Fibroblast of skin of scalp (primary cell): ENCODE data around the gene ZFHX3.
A peak's percentile ranks its signal among the peaks of the same experiment; 100 is the strongest.

ENCODE experiments used
- DNase-seq: peaks from one replicate; pipeline ENCODE4 v3.0.0-alpha.2; 2013

ZFHX3 gene

DNA sequence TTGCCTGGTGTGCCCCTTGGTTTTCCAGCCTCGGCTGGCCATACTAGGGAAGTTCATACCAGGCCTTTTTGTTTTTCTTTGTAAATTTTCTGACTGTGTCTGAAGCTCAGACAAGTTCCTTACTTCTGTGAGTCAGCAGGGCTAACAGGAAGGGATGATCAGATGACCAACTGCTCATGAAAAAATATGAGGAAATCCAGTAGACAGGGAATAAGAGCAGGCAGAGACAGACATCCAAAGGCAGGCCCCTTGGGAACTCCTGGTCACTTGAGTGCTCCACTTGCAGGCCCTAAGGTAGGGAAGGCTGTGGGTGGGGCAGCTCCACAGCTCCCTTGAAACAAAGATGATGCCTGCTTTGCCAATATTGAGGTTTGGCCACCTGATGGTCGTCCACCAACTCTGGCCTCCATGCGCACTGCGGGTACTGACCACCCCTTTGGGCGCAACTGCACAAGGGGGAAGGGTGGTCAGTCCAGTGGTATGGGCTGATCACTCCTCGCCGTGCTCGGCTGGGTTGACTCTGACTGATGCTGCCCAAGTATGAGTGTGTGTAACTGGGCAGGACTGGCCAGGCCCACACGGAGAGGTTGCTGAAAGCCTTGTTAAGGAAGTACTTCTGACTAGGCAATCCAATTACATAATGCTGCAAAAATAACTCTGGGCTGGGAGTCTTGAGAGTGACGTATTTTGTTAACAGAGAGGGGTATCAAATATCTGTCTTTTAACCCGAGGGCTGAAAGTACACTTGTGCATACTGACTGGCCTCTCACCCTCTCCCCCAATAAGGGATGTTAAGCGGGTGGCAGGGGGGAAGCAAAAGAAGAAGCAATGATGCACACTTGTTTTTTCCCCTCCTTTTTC, 20.8 kb upstream of the ZFHX3 start:
- DNase-seq, result peak; percentile 94

DNA sequence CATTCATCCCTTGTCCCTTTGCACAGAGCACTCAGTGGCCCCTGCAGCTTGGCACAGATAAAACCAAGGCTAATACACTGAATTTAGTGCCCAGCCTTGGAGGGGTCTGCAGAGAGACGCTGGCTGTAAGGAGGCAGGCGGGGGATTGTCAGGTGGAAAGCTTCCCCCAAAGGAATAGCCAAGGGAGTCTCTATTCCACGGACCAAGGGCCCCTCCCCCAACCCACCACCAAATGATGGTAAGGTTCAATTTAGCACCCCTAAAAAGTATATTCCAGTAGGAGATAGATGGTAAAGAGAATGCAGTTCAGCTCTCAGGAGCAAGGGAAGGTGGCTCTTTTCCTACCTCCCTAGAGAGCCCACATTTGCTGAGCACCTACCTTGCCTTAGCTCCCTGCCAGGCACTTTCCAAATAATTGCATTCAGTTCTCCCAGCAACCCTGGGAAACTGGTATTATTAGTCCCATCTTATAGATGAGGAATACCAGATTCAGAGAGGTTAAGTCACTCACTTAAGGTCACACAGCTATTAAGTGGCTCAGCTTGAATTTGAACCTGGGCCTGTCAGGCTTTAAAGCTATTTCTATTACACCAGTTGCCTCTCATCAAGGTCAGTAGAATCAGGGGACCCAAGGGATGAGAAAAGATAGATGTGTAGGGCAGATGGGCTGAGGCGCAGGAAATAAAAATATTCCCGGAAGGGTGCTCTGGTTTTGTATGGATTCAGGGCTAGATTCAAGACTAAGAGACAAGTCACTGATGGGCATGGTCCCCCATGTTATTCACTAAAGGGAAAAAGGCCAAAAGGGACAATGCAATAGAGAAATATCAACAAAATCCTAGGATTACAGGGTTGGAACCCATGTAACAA, 20.0 kb upstream of the ZFHX3 start:
- no peak for DNase-seq

DNA sequence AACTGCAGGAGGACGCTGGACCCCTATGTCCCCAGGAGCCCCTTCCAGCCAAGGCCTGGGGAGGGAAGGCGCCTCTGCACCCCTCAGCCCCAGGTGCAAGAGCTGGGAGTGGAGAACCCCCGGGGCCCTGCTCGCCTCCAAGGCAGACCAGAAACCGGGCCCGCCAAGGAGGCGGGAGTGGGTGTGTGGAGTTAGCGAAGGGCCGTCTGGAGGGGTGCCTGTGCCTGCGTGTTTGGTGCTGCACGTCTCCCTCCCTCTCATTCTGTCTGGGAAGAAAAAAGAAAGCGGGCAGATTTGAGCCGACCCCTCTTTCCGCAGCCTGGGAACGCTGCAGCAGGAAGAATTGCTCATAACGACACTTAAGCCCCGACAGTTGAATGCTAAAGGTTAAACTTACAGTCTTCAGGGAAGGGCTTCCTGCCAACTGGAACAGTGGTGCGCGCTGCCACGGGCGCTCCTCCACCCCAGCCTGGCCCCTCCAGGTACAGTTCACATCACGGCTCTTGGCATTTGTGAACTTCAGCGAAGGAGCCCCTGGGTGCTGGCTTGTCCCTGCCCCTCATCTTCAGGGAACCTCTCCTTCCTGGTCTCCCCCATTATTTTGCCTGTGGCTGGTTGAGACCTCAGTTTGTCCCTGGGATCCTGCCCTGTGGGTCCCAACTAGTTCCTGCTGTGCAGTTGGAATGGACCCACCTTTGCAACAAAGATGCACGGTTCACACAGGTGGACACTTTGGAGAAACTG, 19.2 kb upstream of the ZFHX3 start:
- DNase-seq, result no peak

DNA sequence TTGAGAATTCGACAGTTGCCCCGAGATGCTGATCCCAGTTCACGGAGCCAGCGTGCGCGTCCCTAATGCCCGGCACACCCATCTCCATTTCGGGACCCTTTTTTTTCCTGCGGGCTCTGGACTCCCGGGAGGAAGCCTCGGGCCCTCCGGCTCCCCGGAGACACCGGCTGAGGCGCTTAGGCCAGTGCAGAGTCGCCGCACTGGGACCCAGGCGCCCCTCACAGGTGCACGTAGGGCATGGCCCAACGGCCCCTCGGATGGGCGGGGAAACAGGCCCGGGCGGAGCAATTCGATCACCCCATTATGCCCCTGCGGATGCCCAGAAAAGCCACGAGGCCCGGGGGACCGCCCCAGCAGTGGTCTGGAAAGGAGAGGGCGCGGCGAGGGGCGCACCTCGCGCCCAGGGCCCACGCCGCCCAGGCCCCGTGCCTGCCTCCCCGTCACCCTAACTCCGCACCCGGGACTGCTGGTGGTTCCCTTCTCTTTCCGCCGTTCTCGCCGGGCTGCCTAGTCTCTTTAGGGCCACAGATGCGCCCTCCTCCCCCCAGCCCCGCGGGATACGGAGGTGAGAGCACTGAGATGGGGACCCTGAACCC, 18.5 kb upstream of the ZFHX3 start:
- no peak for DNase-seq

DNA sequence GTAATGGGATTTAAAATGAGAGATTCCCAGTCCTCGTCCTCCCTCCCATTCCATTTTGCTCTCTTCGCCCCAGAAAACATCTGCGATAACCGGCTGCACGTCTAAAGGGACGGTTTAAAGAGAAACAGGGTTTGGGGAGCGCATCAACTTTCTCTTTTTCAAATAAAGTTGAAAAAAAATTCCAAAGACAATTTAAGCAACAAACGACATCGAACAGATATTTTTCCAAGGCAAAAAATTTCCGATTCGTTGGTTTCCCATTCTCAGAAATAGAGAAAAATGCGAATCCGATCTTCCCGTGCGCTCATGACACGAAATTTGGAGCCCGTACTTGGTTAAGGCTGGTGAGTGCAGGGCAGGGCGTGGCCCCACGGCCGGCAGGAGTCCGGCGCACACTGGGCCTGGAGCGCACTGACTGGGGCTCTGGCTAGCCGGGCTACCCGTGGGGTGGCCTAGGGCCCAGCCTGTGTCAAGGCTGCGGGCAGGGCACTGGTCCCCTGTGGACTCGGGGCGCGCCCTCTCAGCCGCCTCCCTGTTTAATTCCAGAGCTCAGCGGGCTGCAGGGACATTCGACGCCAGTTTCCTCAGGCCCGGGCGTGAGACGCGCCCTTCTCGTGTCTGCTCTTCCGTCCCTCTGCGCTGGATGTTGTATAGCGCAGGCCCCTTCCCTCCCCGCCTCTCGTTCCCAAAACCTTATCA, 17.9 kb upstream of the ZFHX3 start:
- DNase-seq, result no peak

DNA sequence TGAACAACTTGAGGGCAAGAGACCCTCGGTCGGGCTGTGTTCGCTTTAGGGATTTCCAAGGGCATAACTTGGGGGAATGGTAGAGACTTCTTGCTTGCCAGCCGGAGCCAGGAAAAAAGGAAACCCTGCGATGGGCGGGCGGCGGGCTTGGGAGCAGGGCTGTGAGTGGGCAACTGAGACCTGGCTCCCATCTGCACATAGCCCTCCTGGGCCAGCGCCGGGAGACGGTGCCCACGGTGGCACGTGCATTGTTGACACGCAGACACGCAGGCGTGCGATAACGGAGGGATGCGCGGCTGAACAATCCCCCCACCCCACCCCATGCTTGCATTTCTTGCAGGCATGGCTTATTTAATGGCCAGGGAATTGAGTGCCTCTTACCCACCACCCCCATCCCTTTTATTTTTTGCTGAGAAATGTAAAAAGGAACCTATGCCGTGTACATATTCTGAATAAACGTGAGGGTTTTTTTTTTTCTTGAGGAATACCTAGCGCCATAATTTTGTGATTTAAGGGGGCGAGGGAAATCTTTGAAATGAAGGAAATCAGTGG, 17.1 kb upstream of the ZFHX3 start:
- no peak for DNase-seq

DNA sequence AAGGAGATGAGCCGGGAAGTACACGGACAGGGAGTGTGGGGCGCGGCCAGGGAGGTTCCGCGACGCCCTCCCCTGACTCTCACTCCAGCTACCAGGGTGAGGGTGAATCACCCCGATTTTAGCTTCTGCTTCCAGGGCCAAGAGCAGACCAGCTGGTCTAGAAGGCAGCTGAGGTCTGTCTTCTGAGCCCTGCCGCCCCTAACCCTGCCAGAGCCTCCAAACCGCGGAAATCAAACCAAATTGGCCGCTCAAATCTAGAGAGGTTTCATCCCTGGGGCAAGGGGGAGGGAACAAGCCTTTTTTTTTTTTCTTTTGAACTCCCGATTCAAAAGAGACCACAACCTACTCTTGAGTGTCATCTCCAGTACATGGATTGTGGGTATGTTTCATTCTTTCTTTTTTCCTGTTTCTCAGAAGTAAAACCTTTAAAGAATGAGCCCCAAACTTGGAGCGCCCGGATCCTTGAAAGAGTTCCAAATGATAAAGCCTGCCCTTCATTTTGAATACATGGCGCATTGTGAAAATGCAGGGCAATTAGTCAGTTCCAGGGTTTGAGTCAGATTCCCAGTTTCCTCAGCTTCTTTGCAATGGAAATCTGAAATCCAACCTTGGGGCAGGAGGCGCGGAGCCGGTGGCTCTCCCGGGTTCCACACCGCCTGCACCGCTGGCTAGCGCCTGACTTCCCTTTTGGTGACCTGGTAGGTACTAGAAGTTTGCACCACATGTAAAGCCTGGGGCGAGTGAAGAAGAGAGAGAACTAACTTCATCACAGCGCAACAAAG, 16.5 kb upstream of the ZFHX3 start:
- DNase-seq, result peak; percentile 85

DNA sequence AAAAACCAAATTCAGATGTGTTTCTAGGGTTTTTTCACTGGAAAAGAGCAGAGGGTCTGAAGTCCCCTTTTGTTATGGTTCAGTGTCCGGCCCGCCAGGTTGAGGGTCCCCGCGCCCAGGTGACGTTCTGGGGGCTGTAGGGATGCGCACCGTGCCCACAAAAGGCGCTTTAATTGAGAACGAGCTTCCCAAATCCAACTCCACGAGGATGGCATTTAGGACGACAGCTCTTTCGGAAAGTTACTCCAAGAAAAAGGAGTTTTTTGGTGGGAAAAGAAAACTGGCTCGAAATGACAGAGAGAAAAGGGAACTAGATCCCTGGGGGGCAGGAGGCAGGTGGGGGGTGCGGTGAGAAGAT, 15.9 kb upstream of the ZFHX3 start:
- no peak for DNase-seq

DNA sequence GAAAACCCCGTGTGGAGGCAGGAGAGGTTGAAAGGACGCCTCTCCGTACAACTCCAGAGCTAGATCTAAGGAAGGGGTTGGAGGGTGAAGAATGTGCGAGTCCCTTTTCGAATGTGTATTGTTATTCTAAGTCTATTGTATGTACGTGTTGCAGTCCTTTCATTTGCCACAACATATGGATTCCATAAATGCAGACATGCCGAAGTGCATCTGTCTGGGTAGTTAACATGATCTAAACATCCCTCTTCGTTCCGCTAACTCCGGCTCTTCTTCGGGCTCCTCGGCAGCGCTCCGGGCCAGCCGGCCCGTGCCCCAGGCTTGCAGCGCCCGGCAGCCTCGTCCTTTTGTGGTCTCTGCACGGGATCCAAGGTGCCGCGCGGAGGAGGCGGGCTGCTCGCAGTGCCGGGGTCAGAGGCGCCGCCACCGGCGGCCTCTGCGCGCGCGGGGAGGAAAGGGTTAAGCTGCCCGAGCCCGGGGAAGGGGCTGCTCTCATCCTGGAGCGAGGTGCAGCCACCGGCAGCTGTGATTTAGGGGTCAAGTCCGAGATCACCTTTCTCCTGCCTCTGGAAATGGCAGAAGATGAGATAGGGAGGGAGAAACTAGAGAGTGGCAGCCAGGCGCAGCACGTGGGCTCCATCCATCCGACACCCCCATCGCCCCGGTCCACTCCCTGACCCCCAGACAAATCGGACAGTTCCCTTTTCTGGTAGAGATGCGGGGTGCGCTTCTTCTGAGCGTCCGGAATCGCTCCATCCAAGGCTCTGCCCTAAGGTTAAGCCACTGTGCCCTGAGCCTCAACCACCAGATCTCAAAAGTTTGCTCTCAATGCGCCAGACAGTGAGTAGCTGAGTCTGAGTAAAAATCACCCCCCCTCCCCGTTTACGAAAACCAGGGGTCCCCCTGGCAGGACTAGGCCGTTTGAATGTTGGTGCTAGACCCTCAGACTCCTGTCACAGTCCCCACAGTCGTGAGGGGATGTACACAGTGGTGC, 15.1 kb upstream of the ZFHX3 start:
- peak; percentile 65 for DNase-seq

DNA sequence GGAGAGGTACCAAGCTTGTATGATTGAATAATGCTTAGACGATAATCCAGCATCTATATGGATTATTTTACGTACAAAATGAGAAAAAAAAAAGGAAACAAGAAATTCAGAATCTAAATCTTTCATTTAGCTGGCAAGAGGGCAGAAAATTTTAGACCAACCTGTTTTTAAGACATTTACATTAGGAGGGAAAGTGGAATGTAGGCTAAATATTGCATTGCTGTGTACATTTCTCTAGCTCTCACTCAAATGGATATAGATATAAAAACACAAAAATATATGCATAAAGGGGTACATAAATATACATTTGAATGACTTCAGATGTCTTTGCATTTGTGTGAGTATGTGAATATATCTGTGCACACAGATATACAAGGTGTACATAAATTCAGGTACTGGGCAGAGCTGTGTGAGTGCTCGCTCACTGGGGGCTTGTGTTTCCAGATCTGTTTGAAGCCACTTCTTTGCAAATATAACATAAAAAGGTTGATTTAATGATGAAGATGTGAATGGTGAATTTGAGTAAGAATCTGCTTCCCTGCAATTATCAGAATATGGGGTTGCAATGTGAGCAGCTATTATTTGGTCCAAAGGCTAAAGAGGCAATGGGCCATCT, 14.2 kb upstream of the ZFHX3 start:
- DNase-seq, result no peak

DNA sequence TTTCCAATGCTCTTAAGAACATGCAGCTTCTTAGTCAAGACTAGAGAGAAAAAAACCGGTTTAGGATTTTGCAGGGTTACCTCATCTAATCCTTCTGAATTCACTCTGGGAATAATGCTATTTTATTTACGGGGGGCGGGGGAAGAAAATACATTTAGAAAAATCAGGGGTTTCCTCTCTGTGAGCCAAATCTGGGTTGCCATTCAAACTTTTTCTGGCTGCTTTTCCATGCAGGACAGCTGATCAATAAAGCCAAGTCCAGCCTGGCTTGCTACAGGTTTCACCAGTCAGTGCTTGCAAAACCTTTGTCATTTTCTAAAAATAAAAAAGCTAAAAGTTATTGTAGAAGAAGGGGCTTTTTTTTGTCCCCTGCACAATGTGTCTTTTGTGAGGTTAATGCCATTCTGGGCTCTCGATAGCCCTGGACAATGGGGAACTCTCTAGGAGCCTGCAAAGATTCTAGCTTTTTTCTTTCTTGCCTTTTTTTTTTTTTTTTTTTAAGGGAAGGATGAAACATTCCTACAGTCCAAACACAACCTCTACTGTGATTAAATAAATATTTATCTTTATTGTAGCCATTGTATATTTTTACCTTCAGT, 13.1 kb upstream of the ZFHX3 start:
- DNase-seq, result no peak

DNA sequence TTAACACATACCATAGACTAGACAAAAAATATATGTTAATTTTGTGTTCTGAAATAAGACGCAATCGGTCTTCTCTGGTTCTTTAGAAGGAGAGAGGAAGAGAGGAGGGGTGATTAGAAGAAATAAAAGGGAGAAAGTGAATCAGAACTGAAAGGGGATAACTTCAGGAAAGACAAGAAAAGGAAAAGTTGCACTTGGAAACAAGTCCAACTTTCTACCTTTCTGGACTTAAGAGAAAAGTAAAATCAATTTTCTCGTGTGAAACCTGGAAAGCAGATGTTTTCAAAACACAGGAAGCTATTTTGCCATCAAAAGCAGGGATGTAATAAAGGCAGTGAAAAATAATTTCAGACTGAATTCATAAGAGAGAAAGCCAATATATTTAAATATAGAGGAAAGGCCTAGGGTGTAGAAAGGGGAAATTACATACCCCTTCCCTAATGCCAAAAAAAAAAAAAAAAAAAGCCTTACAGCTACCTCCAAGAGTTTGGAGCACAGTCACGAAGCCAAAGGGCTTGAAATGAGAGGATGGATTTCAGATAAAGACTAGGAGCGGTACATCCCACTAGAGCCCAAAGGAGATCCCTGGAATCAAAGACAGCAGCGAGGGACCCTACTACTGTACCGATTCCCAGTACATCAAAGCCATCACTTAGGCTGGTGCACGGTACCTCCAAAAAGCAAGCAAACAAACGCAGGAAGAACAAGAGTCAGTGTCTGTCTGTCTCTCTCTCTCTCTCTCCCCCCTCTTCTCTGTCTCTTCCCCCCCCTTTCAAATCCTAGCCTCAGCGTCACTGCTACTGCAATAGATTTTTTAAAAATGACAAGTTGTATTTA, 12.1 kb upstream of the ZFHX3 start:
- no peak for DNase-seq

DNA sequence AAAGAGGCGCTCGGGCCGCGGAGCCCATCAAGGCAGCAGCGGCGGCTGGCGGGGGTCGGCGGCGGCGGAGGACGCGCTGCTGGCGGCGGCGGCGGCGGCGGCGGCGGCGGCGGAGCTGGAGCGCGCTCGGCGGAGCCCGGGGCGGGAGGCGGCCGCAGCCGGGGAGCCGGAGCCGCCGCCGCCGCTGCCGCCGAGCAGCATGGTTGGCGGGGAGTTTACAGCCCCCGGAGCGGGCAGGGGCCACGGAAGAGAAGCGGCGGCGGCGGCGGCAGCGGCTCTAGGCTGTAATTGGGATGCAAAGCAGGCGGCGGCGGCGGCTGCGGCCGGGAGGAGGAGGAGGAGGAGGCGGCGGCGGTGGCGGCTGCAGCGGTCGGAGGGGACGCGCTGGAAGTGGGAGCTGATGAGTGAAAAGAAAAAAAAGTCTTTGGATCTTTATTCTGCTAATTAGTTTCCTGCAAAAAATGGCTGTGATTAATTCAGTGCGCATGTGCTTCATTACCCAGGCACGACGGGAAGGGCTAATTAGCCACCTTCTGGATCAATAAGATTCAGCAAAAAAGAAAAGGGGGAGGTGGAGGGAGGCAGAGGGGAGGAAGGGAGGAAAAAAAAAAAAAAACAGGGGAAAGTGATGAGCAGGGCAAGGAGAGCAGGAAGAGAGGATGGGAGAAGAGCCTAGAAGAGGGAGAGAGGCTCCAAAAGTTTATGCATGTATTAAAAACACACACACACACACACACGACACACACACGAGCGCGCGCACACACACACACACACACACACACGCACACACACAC, 10.9 kb upstream of the ZFHX3 start:
- DNase-seq, result peak; percentile 69

DNA sequence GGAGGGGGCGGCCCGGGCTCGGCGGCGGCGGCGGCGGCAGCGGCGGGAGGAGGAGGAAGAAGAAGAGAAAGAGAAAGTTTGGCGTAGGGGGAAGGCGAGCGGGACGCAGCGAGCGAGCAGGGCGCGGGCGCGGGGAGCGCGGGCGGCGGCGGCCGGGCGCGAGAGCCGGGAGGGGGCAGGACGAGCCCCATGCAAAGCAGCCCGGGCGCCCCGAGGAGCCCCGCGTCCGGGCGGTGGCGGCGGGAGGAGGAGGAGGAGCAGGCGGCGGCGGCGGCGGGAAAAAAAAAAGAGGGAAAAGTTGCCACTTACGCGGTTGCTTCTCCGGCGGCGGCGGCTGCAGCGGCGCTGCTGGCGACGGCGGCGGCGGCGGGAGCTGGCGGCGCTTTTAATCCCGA, 10.3 kb upstream of the ZFHX3 start:
- DNase-seq, result peak; percentile 67

DNA sequence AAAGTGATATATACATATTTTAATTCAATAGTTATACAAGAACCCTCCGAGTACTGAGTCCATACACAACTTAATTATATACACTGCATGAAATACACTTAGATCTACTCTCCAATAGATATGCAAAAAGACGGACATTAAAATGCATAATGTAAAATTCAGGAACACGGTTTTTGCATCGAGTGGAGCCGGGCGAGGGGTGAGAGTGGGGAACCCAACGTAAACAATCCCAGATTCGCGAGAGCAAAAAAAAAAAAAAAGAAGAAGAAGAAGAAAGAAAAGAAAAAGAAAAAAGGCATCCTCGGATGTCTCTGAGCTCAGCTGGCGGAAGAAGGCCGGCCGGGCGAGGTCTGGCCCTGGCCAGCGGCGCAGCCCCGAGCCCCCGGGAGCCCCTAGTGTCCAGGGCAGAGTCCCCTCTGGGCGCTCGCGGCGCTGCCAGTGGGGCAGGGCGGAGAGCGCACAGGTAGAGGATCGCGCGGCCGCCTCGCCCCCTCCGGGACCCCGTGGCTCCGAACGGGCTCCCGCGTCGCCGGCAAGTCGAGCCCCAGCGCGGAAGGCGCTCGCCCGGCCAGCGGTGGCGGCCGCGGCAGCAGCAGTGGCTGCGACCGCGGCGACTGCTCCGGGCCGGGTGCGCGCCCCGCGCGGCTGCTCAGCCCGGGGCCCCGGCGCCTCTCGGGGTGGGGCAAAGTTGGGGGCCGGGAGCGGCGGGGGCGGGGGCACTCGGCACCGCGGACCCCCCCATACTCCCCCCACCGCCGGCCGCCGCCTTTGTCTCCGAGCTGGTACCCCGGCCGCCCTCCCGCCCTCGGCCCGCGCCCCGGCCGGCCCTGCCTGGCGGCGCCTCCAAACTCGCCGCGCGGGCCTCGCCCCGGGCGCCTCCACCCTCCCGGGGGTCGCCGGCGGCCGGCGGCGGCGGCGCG, 9.6 kb upstream of the ZFHX3 start:
- DNase-seq, result no peak

DNA sequence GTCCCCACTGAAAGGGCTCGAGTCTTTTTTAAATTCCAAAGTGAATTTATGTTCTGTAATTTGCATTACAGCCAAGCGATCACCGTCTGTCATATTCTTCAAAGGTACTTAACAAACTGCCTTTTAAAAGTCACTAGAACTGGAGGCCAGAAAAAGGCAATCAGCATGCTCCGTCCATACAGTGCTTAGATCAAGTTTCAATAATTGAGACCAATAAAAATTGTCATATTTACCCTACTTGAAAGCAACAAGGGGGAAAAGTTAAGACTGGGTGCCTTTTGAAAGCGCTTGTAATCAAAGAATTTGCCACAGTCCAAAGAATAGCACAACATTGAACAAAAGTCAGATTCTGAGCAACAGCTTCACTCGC, 9.0 kb upstream of the ZFHX3 start:
- DNase-seq, result no peak
